A549 (cell line): ENCODE measurements around the gene PTPRS. TPM values are rescaled to one million over a fixed set of nuclear protein-coding genes. Genes with fewer than 3 reads are reported as not detected.
A peak's percentile ranks its signal among the peaks of the same experiment; 100 is the strongest.

Source experiments
- ATAC-seq, 2 experiments: fragments of 200-7000 bp in 1 of 2; fragments of >200 bp in 1 of 2; cut with Nextera tagmentation in 1 of 2; cut with Tn5 transposase in 1 of 2; 3 replicates each; pipeline versions ENCODE4 v1.8.0 to v1.9.1; 2018 to 2020; ENCODE audit warnings: mild to moderate bottlenecking in 1 of 2, moderate library complexity in 1 of 2
- CTCF ChIA-PET: fragments of 300-600 bp; sonication (Branson Sonifier 250); formaldehyde crosslinking; extraction: SDS; loops from one replicate; lab custom pipeline; 2021; ENCODE audit warnings: antibody characterized with exemption, inconsistent platforms; lab: Yijun Ruan, JAX
- POLR2A ChIA-PET: fragments of 350-600 bp; formaldehyde crosslinking; extraction: SDS; loops from one replicate; lab custom pipeline; 2021; ENCODE audit warnings: antibody characterized with exemption, inconsistent platforms; lab: Yijun Ruan, JAX
- DNase-seq, 2 experiments: peaks; one replicate each; pipeline versions ENCODE4 v3.0.0 to v3.0.0-alpha.2; 2011 to 2016; ENCODE audit warnings: low read depth in 1 of 2, low spot score in 1 of 2
- FAIRE-seq: peaks from 2 replicates; lab custom pipeline; 2011; peaks lifted over from hg19 to GRCh38; lab: Jason Lieb, UNC
- H3K27ac ChIP-seq, 2 experiments: fragments of >200 bp; sonication (Bioruptor Twin); formaldehyde crosslinking; 3 replicates each; pipeline ENCODE4 v1.5.1; 2016 to 2017
- H3K4me1 ChIP-seq: fragments of >200 bp; sonication (Bioruptor Twin); formaldehyde crosslinking; 3 replicates; pipeline ENCODE4 v1.6.1; 2016
- H3K4me2 ChIP-seq: fragments of >200 bp; sonication (Bioruptor Twin); formaldehyde crosslinking; 3 replicates; pipeline ENCODE4 v1.6.1; 2016
- H3K4me3 ChIP-seq: fragments of >200 bp; sonication (Bioruptor Twin); formaldehyde crosslinking; 3 replicates; pipeline ENCODE4 v1.5.1; 2016
- H3K9me3 ChIP-seq: fragments of >200 bp; sonication (Bioruptor Twin); formaldehyde crosslinking; 3 replicates; pipeline ENCODE4 v1.6.1; 2016
- CBX8 ChIP-seq: fragments of 200-600 bp; sonication (generic); IDR thresholded peaks from 2 replicates; pipeline ENCODE4 v1.6.1; 2016
- CEBPB ChIP-seq, 2 experiments: fragments of >200 bp in 1 of 2; sonication (Bioruptor Twin) in 1 of 2; formaldehyde crosslinking in 1 of 2; IDR thresholded peaks; 2 replicates each; pipeline ENCODE4 v1.6.1; 2012 to 2016
- CHD2 ChIP-seq: fragments of 150-350 bp; IDR thresholded peaks from 2 replicates; pipeline ENCODE4 v1.6.1; 2014; ENCODE audit warnings: low read length; ENCODE audit not compliant: partially characterized antibody
- EP300 ChIP-seq, 2 experiments: fragments of >200 bp; sonication (Bioruptor Twin); formaldehyde crosslinking; IDR thresholded peaks; 2 replicates in 1 of 2; 3 replicates in 1 of 2; pipeline ENCODE4 v1.6.1; 2016 to 2017
- FOSL2 ChIP-seq, 2 experiments: fragments of 450-650 bp in 1 of 2; fragments of >200 bp in 1 of 2; sonication (Bioruptor Twin) in 1 of 2; formaldehyde crosslinking; IDR thresholded peaks; 2 replicates each; pipeline versions ENCODE4 v1.5.0 to v1.6.1; 2016 to 2020; ENCODE audit warnings: mild to moderate bottlenecking in 1 of 2, moderate library complexity in 1 of 2
- GATA3 ChIP-seq: IDR thresholded peaks from 2 replicates; pipeline ENCODE4 v1.6.1; 2012; ENCODE audit warnings: borderline replicate concordance
- HEYL ChIP-seq: fragments of 250-450 bp; sonication (Bioruptor Pico); IDR thresholded peaks from 2 replicates; pipeline ENCODE4 v1.8.0; 2021; ENCODE audit warnings: mild to moderate bottlenecking, moderate library complexity
- HOXB13 ChIP-seq: fragments of 250-450 bp; sonication (Bioruptor Pico); IDR thresholded peaks from 2 replicates; pipeline ENCODE4 v1.5.0; 2020; ENCODE audit warnings: low read depth, mild to moderate bottlenecking, moderate library complexity
- HOXB5 ChIP-seq: fragments of 250-450 bp; sonication (Bioruptor Pico); IDR thresholded peaks from 2 replicates; pipeline ENCODE4 v1.5.0; 2020; ENCODE audit warnings: mild to moderate bottlenecking, moderate library complexity
- JUNB ChIP-seq: fragments of >200 bp; sonication (Bioruptor Twin); formaldehyde crosslinking; IDR thresholded peaks from 2 replicates; pipeline ENCODE4 v1.6.1; 2016
- KDM1A ChIP-seq: fragments of 200-600 bp; sonication (generic); IDR thresholded peaks from 2 replicates; pipeline ENCODE4 v1.6.1; 2016; ENCODE audit warnings: low read depth, mild to moderate bottlenecking
- MAFK ChIP-seq: fragments of 450-650 bp; IDR thresholded peaks from 2 replicates; pipeline ENCODE4 v1.6.1; 2014; ENCODE audit not compliant: partially characterized antibody
- MAZ ChIP-seq: fragments of 150-350 bp; IDR thresholded peaks from 2 replicates; pipeline ENCODE4 v1.6.1; 2014; ENCODE audit warnings: antibody characterized with exemption, low read depth, low read length, borderline replicate concordance
- MYC ChIP-seq: IDR thresholded peaks from 2 replicates; pipeline ENCODE4 v1.6.1; 2012; ENCODE audit warnings: mild to moderate bottlenecking, inconsistent platforms, low read length, improper control_type of control experiment, borderline replicate concordance
- NFE2L2 ChIP-seq: fragments of 150-350 bp; conservative IDR thresholded peaks from 2 replicates; pipeline ENCODE4 v1.6.1; 2014; ENCODE audit warnings: low read length
- PHF8 ChIP-seq: fragments of 200-600 bp; sonication (generic); IDR thresholded peaks from 2 replicates; pipeline ENCODE4 v1.6.1; 2016; ENCODE audit warnings: low read depth, mild to moderate bottlenecking, antibody characterized with exemption, moderate library complexity, borderline replicate concordance
- POLR2A ChIP-seq: IDR thresholded peaks from 2 replicates; pipeline ENCODE4 v1.6.1; 2012; ENCODE audit warnings: mild to moderate bottlenecking, low read length
- RFX5 ChIP-seq: fragments of 450-650 bp; IDR thresholded peaks from 2 replicates; pipeline ENCODE4 v1.7.1; 2014; ENCODE audit warnings: antibody characterized with exemption, mild to moderate bottlenecking, moderate library complexity
- RNF2 ChIP-seq: fragments of 200-600 bp; sonication (generic); IDR thresholded peaks from 2 replicates; pipeline ENCODE4 v1.6.1; 2016; ENCODE audit warnings: low read depth, mild to moderate bottlenecking, antibody characterized with exemption, moderate library complexity, borderline replicate concordance
- SMC3 ChIP-seq: fragments of >200 bp; sonication (Bioruptor Twin); formaldehyde crosslinking; IDR thresholded peaks from 3 replicates; pipeline ENCODE4 v1.6.1; 2018; ENCODE audit warnings: inconsistent platforms
- TP53 ChIP-seq: fragments of 250-450 bp; sonication (Bioruptor Pico); IDR thresholded peaks from 2 replicates; pipeline ENCODE4 v1.5.0; 2021; ENCODE audit warnings: mild to moderate bottlenecking, moderate library complexity
- USF2 ChIP-seq: fragments of 450-650 bp; IDR thresholded peaks from 2 replicates; pipeline ENCODE4 v1.6.1; 2014; ENCODE audit warnings: antibody characterized with exemption
- WGBS: methylation state at CpG from one replicate; pipeline ENCODE4 v1.1.6; 2017; ENCODE audit errors: missing lambda C conversion rate; 5-methylcytosine and 5-hydroxymethylcytosine counted together
- polyA plus RNA-seq, 4 experiments: library from polyadenylated mRNA; depleted of rRNA in 3 of 4; stranded (reverse); fragments of >200 nt; fragmentation: RNase III in 1 of 4; extraction: RNeasy Plus Mini Kit Qiagen cat#74134 plus additional on column Dnase treatment in 1 of 4; gene quantifications; 2 replicates in 3 of 4; 3 replicates in 1 of 4; pipeline ENCODE4 v1.2.3, GENCODE V29; 2011 to 2017
- TF ChIP-seq, protein P1 (sequence below): fragments of 150-350 bp; IDR thresholded peaks from 2 replicates; pipeline ENCODE4 v1.6.1; 2014; ENCODE audit warnings: low read depth, mild to moderate bottlenecking, low read length
- TF ChIP-seq, protein P2 (sequence below): fragments of 200-600 bp; sonication (generic); IDR thresholded peaks from 2 replicates; pipeline ENCODE4 v1.6.1; 2016; ENCODE audit warnings: antibody characterized with exemption, mild to moderate bottlenecking, moderate library complexity
- TF ChIP-seq, protein P3 (sequence below): fragments of >200 bp; sonication (Bioruptor Twin); formaldehyde crosslinking; IDR thresholded peaks from 3 replicates; pipeline ENCODE4 v1.6.1; 2016
- TF ChIP-seq, protein P4 (sequence below): IDR thresholded peaks from 2 replicates; pipeline ENCODE4 v1.6.1; 2012
- TF ChIP-seq, protein P5 (sequence below): fragments of 250-450 bp; sonication (Bioruptor Pico); IDR thresholded peaks from 2 replicates; pipeline ENCODE4 v1.5.0; 2020; ENCODE audit warnings: low read depth, mild to moderate bottlenecking, moderate library complexity

PTPRS gene
- polyA plus RNA-seq, 2 of the 4 experiments (the other 2 are of a cell fraction): 22.3 to 44.7 TPM

DNA sequence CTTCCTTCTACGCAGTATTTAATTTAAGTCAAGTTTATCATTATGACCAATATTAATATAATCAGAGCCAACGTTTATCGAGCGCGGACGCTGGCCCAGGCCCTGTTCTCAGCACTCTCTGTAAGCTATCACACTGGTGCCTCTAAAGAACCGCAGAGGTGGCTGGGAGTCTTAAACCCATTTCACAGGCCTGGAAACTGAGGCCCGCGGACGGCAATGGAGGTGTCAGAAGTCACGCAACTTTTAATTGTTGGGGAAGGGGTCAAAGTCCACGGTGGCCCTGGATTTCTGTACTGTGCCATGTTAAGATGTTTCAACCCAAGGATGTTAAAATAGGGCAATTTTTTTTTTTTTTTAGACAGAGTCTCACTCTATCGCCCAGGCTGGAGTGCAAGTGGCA, 8.8 kb downstream of the PTPRS start:
- DNase-seq (no peak), FAIRE-seq (no peak), ATAC-seq (no peak)
- CTCF ChIA-PET: no interaction called here
- no peak overlapping the region for H3K4me3 ChIP-seq
- H3K9me3 ChIP-seq: no peaks in the 10 kb centered on the region
- WGBS: 96% methylated on average over 13 of the region's 13 CpGs
- H3K4me2 ChIP-seq: no peak overlapping the region
- H3K4me1 ChIP-seq: no peaks in the 10 kb centered on the region
- TF ChIP-seq CBX8: no peak
- TF ChIP-seq CHD2: no peak
- TF ChIP-seq HOXB5 (CRISPR knock-in tag): no peak
- no peak for TF ChIP-seq CEBPB (IDR thresholded peaks at IDR 0.05)
- TF ChIP-seq, protein P1, sequence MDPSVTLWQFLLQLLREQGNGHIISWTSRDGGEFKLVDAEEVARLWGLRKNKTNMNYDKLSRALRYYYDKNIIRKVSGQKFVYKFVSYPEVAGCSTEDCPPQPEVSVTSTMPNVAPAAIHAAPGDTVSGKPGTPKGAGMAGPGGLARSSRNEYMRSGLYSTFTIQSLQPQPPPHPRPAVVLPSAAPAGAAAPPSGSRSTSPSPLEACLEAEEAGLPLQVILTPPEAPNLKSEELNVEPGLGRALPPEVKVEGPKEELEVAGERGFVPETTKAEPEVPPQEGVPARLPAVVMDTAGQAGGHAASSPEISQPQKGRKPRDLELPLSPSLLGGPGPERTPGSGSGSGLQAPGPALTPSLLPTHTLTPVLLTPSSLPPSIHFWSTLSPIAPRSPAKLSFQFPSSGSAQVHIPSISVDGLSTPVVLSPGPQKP: no peak
- no peak for TF ChIP-seq RFX5
- TF ChIP-seq HOXB13: no peak
- TF ChIP-seq PHF8: no peak
- TF ChIP-seq, protein P2, sequence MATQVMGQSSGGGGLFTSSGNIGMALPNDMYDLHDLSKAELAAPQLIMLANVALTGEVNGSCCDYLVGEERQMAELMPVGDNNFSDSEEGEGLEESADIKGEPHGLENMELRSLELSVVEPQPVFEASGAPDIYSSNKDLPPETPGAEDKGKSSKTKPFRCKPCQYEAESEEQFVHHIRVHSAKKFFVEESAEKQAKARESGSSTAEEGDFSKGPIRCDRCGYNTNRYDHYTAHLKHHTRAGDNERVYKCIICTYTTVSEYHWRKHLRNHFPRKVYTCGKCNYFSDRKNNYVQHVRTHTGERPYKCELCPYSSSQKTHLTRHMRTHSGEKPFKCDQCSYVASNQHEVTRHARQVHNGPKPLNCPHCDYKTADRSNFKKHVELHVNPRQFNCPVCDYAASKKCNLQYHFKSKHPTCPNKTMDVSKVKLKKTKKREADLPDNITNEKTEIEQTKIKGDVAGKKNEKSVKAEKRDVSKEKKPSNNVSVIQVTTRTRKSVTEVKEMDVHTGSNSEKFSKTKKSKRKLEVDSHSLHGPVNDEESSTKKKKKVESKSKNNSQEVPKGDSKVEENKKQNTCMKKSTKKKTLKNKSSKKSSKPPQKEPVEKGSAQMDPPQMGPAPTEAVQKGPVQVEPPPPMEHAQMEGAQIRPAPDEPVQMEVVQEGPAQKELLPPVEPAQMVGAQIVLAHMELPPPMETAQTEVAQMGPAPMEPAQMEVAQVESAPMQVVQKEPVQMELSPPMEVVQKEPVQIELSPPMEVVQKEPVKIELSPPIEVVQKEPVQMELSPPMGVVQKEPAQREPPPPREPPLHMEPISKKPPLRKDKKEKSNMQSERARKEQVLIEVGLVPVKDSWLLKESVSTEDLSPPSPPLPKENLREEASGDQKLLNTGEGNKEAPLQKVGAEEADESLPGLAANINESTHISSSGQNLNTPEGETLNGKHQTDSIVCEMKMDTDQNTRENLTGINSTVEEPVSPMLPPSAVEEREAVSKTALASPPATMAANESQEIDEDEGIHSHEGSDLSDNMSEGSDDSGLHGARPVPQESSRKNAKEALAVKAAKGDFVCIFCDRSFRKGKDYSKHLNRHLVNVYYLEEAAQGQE: no peak
- TF ChIP-seq MAFK: no peak
- no peak for TF ChIP-seq NFE2L2
- TF ChIP-seq MAZ: no peak
- no peak for TF ChIP-seq FOSL2 (IDR thresholded peaks at IDR 0.05)
- no peak for TF ChIP-seq FOSL2 (CRISPR knock-in tag; IDR thresholded peaks at IDR 0.05)
- TF ChIP-seq, protein P3, sequence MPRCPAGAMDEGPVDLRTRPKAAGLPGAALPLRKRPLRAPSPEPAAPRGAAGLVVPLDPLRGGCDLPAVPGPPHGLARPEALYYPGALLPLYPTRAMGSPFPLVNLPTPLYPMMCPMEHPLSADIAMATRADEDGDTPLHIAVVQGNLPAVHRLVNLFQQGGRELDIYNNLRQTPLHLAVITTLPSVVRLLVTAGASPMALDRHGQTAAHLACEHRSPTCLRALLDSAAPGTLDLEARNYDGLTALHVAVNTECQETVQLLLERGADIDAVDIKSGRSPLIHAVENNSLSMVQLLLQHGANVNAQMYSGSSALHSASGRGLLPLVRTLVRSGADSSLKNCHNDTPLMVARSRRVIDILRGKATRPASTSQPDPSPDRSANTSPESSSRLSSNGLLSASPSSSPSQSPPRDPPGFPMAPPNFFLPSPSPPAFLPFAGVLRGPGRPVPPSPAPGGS: no peak
- no peak for TF ChIP-seq JUNB
- no peak for TF ChIP-seq KDM1A
- TF ChIP-seq EP300 (IDR thresholded peaks at IDR 0.05): no peak
- TF ChIP-seq, all 56 proteins: peak for 0
- POLR2A ChIA-PET: no interaction called here
- no peak overlapping the region for H3K27ac ChIP-seq

- ATAC-seq: no peak
- no peak for DNase-seq
- ChIA-PET CTCF (no interaction called here), POLR2A (no interaction called here)
- Histone ChIP-seq H3K27ac (no peak overlapping the region), H3K9me3 (no peaks in the 10 kb centered on the region), H3K4me2 (no peak overlapping the region), H3K4me3 (no peak overlapping the region), H3K4me1 (no peaks in the 10 kb centered on the region)
- TF ChIP-seq KDM1A: peak; percentile 57; the same call in 1 of the 2 replicates
- no peak for TF ChIP-seq POLR2A
- WGBS: 88% methylated on average over 10 of the region's 10 CpGs
- FAIRE-seq: no peak
Measured at GRCh38 chr19:5330307-5330720, 10.3 kb downstream of the PTPRS start.

- no peak for FAIRE-seq
- Histone ChIP-seq H3K9me3 (no peaks in the 10 kb centered on the region), H3K4me2 (no peak overlapping the region), H3K4me3 (no peak overlapping the region), H3K4me1 (no peaks in the 10 kb centered on the region), H3K27ac (no peak overlapping the region)
- ChIA-PET CTCF (interaction anchor here (0.6 to 0.9 kb wide), 3 partner anchors 11 to 58 kb away, joined by 3 to 5 read pairs (median 3); partner anchors contain the start of gene PTPRS), POLR2A (no interaction called here)
- no peak for DNase-seq
- 92% methylated on average over 11 of the region's 11 CpGs for WGBS
- ATAC-seq: no peak
- TF ChIP-seq GATA3 (no peak), RNF2 (no peak), EP300 (IDR thresholded peaks at IDR 0.05) (no peak), SMC3 (no peak), MYC (no peak), HEYL (CRISPR knock-in tag) (no peak), USF2 (no peak), TP53 (CRISPR knock-in tag) (no peak)
- TF ChIP-seq, protein P4, sequence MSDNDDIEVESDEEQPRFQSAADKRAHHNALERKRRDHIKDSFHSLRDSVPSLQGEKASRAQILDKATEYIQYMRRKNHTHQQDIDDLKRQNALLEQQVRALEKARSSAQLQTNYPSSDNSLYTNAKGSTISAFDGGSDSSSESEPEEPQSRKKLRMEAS: no peak
- TF ChIP-seq, protein P5, sequence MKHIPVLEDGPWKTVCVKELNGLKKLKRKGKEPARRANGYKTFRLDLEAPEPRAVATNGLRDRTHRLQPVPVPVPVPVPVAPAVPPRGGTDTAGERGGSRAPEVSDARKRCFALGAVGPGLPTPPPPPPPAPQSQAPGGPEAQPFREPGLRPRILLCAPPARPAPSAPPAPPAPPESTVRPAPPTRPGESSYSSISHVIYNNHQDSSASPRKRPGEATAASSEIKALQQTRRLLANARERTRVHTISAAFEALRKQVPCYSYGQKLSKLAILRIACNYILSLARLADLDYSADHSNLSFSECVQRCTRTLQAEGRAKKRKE (CRISPR knock-in tag): no peak
Measured at GRCh38 chr19:5329141-5329540, 11.5 kb downstream of the PTPRS start.
